Gastroesophageal sphincter (tissue), 3 donors: Measurements from ENCODE around the gene GALNT12.

Experiments
- EP300 ChIP-seq: sonication (generic); formaldehyde crosslinking; IDR thresholded peaks from one replicate; pipeline ENCODE4 v1.6.1; 2017; ENCODE audit warnings: antibody characterized with exemption, mild to moderate bottlenecking
- POLR2A ChIP-seq, 2 donors: fragments of 450-650 bp; IDR thresholded peaks; one replicate each; pipeline ENCODE4 v1.6.1; 2017; ENCODE audit warnings: antibody characterized with exemption in 2 of 2, mild to moderate bottlenecking in 2 of 2, moderate library complexity in 1 of 2
- POLR2AphosphoS5 ChIP-seq: sonication (generic); formaldehyde crosslinking; IDR thresholded peaks from one replicate; pipeline ENCODE4 v1.6.1; 2017; ENCODE audit warnings: antibody characterized with exemption
- TF ChIP-seq, protein P1 (sequence below), 4 experiments: fragments of 200-600 bp in 2 of 4; fragments of 450-650 bp in 2 of 4; sonication (generic) in 1 of 4; IDR thresholded peaks; one replicate each; pipeline ENCODE4 v1.5.1; 2017 to 2019; ENCODE audit warnings: antibody characterized with exemption in 4 of 4, mild to moderate bottlenecking in 2 of 4, moderate library complexity in 2 of 4

DNA sequence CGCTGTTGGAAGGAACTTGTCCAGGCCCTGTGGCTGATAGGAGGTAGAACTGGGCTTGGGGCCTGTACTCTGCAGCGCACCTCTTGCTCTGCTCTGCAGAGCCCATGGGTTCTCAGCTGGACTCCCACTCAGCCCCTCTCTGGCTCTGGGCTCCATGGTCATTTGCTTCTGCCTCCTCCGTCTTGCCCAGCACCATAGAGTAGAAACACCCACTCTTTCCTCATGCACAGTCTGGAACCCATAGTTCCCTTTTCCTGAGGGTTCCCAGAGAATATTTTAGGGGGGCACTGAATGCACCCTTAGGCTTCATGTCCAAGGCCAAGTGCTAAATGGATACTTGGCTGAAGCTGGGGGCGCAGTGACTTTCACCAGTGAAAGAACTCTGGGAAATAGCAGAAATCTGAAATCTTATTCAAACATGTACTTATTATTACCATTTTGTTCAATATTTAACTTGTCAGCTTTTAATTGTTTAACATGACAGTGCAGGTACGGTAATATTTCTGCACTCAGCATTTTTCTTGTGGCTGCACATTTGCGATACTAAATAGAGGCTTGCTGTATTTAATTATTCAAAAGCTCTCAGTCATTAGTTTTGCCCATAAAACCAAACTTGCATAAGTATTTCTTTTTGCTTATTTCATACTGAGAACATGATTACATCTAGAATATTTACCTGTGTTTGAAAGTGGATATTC is 31.5 kb downstream of the GALNT12 start:
- no peak for TF ChIP-seq POLR2AphosphoS5
- TF ChIP-seq POLR2A (IDR thresholded peaks at IDR 0.05) = no peak
- TF ChIP-seq, protein P1, sequence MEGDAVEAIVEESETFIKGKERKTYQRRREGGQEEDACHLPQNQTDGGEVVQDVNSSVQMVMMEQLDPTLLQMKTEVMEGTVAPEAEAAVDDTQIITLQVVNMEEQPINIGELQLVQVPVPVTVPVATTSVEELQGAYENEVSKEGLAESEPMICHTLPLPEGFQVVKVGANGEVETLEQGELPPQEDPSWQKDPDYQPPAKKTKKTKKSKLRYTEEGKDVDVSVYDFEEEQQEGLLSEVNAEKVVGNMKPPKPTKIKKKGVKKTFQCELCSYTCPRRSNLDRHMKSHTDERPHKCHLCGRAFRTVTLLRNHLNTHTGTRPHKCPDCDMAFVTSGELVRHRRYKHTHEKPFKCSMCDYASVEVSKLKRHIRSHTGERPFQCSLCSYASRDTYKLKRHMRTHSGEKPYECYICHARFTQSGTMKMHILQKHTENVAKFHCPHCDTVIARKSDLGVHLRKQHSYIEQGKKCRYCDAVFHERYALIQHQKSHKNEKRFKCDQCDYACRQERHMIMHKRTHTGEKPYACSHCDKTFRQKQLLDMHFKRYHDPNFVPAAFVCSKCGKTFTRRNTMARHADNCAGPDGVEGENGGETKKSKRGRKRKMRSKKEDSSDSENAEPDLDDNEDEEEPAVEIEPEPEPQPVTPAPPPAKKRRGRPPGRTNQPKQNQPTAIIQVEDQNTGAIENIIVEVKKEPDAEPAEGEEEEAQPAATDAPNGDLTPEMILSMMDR (IDR thresholded peaks at IDR 0.05) = no peak
- no peak for TF ChIP-seq EP300
